Suppressor macrophage treated with lipopolysaccharide for 4 hours (primary cell): ENCODE measurements around the gene ABCB7.
"Not testable (repeated sequence)": the region's sequence is repeated elsewhere in the genome, so short reads cannot be mapped to it uniquely, and the experiment has no call there.

Source experiments
- DNase-seq: peaks from one replicate; pipeline ENCODE4 v3.0.0-alpha.2; 2020

The ABCB7 gene

DNA sequence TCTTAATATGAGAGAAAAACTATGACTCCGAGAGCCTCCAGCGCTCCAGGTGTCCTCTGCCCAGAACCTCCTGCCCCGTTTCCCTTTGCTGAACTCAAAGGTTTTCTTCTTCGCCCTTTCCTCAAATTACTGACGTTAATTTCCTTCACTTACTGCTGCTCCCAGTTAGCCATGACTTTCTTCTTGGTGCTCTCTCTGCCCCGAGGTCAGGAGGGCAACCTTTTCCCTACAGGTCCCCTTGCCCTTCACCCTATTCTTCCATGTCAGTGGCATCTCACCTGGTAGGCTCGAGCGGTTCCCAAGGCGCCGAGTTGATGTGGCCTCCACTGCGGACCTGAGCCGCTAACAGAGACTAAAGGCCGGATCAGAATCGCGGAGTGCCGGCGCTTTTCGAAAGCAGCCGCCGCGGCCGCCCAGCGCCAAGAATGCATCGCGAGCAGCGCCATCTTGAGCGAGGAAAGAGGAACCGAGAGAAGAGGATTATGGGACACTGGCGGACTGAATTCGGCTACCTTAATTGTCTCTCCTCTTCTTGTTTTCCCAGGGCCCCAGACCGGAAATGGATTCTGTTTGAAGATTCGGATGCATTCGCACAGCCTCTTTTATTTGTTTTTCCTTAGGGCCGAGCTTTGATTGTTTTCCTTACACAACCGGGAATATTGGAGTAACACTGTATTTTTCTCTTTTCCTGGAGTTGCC lies at the start of gene ABCB7:
ABCB7 (minus strand) TSS at position 457 of the 699 bp plus-strand sequence; CDS start at position 446, 11 bp downstream.
- DNase-seq, result peak; percentile 73

GRCh38 chrX:75188415-75189206 lies 32.5 kb upstream of the ABCB7 start:
- DNase-seq, result not testable (repeated sequence)

DNA sequence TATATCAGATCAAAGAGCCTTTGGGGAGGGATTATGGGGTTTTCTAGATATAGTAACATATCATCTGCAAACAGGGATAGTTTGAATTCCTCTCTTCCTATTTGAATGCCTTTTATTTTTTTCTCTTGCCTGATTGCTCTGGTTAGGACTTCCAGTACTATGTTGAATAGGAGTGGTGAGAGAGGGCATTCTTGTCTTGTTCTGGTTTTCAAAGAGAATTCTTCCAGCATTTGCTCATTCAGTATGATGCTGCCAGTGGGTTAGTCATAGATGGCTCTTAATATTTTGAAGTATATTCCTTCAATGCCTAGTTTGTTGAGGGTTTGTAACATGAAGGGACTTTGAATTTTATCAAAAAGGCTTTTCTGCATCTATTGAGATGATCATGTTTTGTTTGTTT lies 25.6 kb upstream of the ABCB7 start:
- DNase-seq, result no peak

GRCh38 chrX:75179536-75180293 lies 23.6 kb upstream of the ABCB7 start:
- DNase-seq, result not testable (repeated sequence)

DNA sequence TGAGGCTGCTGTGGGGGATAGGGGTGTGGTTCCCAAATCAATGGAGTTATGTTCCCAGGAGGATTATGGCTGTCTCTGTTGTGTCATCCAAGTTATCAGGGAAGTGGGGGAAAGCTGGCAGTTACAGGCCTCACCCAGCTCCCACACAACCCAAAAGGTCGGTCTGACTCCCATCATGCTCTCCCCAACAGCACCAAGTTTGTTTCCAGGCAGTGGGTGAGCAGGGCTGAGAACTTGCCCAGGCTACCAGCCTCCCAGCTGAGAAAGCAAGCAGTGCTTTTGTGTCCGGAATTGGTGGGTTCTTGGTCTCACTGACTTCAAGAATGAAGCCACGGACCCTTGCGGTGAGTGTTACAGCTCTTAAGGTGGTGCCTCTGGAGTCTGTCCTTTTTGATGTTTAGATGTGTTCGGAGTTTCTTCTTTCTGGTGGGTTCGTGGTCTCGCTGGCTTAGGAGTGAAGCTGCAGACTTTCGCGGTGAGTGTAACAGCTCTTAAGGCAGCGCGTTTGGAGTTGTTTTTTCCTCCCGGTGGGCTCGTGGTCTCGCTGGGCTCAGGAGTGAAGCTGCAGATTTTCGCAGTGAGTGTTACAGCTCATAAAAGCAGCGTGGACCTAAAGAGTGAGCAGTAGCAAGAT lies 16.3 kb upstream of the ABCB7 start:
- not testable (repeated sequence) for DNase-seq

DNA sequence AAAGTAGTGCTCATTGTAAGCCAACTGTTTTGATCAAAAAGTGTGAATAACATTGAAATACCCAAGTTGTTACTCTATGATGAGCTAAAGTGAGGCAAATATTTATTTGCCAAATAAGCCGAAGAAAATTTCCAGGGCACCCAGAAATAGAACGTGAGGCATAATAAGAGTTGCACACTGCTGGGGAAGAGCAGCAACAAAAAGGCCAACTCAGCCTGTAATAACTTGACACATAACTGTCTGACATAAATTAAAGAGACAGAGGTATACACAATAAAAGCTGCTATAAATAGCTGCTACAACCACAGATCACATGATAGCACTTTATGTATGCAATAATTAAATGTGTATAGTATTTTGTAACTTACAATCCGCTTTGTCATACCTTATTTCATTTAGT lies 2.0 kb upstream of the ABCB7 start:
- no peak for DNase-seq

DNA sequence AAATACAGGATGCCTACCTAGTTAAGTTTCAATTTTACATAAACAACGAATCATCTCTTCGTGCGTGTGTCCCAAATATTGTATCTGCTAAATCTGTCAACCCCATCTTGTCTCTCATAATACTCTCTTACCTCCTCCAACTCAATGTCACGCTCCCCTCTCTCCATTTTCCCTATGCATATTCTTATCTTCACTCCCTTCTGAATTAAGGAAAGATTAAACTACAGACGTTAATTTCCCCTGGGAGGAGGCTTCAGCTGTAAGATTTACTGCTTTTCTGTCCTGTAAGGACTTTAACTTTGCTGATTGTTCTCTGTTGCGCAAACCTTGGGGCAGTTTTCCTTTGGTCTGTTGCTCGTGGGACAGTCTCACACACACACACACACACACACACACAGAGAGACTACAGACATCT lies 455 bp upstream of the ABCB7 start:
- DNase-seq, result peak; percentile 24

DNA sequence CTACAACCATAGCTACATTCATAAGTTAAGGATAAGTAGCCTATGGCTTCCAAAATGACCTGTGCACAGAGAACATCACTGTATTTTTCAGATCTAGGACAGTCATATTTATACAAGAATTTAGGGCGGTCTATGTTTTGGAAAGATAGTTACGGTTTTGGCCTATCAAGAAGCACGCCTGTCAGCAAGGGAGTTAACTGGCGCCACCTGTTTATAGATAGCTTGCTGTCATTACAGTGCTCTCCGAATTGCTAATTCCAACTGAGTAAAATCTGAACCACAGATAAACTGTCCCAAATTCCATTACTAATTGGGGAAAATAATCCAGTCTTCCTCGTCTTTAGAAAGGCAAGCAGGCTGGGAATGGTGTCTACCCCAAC lies 646 bp downstream of the ABCB7 start:
- DNase-seq, result peak; percentile 6

DNA sequence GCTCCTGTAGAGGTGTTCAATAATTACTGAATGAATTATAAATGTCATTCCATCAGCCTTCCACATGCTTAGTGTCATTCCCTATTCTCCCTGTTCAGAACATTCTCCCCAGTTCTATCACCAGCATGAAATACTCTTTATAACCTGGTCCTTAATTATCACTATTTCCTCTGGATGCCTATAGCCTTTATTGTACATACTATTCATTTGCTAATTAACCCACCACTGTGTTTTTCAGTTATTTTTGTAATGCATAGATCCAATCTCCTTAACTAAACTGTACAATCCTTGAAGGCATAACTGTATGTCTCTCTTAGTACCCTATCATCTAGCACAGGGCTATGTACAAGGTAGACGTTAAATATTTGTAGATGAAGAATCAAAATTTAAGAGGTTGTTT lies 1.2 kb downstream of the ABCB7 start:
- no peak for DNase-seq

- DNase-seq, result no peak
Measured at GRCh38 chrX:75151827-75152592, 4.1 kb downstream of the ABCB7 start.

- DNase-seq, result no peak
Measured at GRCh38 chrX:75149654-75150053, 6.4 kb downstream of the ABCB7 start.

- DNase-seq, result no peak
Measured at GRCh38 chrX:75132672-75133071, 23.4 kb downstream of the ABCB7 start.

DNA sequence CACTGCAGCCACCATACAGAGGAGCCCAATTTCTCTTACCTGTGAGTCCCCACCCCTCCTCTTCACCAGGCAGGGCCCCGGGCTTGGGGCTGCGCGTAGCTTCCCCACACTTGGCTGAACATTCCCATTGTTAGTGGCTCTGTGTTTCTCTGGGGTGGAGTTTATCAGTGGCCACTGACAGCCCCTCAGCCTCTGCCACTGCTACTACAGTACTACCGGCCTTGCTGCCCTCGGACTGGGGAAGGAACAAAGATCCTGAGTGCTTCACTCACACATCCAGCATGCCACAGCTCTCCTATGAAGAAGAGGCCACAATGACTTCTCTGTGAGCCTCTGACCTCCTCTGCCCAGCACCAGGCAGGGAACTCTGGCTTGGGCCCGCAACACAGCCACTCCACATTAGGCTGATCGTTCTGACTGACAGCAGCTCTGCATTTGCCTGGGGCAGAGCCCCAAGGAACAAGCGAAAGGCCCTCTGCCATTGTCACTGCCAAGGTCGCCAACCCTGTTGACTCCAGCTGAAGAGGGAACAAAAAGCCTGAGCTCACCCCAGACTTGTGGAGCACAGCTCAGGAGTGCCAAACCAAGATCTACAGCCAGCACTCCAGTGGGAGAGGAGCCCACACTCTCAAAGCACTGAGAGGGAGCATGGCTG lies 24.0 kb downstream of the ABCB7 start:
- no peak for DNase-seq

GRCh38 chrX:75129069-75129468 lies 27.0 kb downstream of the ABCB7 start:
- DNase-seq, result not testable (repeated sequence)

DNA sequence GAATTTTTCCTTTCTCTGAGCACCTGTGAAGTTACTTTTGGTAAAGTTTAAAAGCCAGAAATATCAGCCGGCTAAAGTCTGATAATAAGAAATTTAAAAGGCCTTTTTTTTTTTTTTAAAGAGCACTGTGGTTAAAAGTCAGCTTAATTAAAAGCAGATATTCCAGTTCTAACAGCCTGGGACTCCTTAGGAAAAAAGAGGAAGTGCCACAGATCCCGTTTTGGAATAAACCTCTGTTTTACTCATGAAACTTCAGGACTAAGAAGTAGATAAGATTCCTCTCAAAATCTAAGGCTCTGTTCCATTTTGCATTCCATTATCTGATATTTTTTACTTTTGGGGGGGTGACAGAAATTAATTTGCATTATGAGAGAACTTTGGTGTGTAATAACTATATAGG lies 37.8 kb downstream of the ABCB7 start:
- DNase-seq, result no peak

DNA sequence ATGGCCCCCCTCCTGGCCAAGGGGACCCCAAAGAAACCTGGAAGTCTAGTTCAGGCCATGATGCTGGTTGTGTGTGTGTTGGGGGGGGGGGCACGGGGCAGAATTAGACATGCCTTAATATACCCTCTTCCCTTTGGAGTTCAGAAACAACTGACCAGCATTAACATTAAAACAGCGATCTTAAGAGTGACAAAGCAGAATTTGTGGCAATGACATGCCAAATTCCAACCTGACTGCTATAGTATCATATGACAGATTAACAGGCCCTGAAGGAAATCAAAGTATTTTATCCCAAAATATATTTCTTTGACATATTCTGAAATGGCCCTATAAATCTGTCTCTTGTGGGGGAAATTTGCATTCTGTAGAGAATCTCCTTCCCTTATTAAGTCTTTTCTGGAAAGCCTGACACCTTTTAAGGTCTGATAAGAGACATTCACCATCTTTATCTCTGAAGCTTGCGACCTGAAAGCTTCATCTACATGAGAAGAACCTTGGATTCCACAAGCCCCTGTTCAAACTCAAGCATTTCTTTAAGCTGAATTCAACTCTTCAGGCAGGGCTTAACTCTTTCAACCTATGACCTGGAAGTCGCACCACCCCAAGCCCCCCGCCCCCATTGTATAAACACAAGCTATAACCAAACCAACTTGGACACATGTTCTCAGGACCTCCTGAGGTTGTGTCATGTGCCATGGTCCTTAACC lies 40.2 kb downstream of the ABCB7 start:
- no peak for DNase-seq

DNA sequence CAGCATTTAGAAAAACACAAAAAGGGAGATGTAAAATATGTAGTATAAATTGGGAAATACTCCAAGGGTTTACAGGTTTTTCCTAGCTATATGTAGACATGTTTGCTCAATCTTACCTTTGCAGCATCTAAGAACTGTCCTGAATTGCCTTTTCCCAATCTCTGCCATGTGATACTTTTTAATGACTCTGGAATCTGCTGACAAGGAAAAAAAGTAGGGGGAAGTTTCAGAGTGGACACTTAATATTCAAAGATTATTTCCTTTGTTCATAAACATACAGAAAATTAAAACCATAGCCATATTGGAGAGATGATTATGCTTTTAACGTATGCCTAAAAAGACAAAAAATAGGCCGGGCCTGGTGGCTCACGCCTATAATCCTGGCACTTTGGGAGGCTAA lies 41.4 kb downstream of the ABCB7 start:
- no peak for DNase-seq

GRCh38 chrX:75113664-75114063 lies 42.4 kb downstream of the ABCB7 start:
- no peak for DNase-seq

DNA sequence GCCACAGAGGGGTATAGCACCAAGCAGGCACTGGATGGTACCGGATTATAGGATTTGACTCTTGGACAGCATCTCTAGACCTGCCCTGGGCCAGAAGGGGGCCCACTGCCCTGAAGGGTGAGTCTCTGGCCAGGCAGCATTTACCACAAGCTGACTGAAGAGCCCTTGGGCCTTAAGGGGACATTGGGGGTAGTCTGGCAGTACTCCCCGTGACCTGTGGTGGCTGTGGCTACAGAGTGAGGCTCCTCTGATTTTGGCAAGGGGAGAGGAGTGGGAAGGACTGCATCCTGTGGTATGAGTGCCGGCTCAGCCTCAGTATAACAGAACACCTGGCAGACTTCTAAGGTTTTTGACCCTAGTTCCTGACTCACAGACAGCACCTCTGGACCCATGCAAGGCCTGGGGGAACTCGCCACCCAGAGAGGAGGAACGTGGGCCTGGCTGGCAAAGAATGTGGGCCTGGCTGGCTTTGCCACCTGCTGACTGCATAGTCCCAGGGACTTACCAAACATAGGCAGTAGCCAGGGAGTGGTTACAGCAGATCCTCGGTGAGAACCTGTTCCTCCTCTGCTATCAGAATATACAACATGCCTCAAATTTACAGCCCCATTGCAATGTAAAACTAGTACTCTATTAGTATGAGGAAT lies 48.1 kb downstream of the ABCB7 start:
- no peak for DNase-seq

- no peak for DNase-seq
Measured at GRCh38 chrX:75106772-75107171, 49.3 kb downstream of the ABCB7 start.

- peak; percentile 3 for DNase-seq
Measured at GRCh38 chrX:75096331-75096730, 59.8 kb downstream of the ABCB7 start.
